Loucy (cell line): ENCODE results near the gene OTUD1.

ENCODE experiments used
- CTCF ChIP-seq: fragments of 200-600 bp; sonication (generic); conservative IDR thresholded peaks from 2 replicates; pipeline ENCODE4 v1.5.1; 2014; ENCODE audit warnings: mild to moderate bottlenecking, antibody characterized with exemption, low read length
- EZH2phosphoT487 ChIP-seq: fragments of 200-600 bp; IDR thresholded peaks from 2 replicates; pipeline ENCODE4 v1.6.1; 2018; ENCODE audit warnings: antibody characterized with exemption, mild to moderate bottlenecking, moderate library complexity, borderline replicate concordance

- TF ChIP-seq CTCF: no peak
- TF ChIP-seq EZH2phosphoT487: no peak
These were observed 19.1 kb upstream of the OTUD1 start for GRCh38 chr10:23419655-23420329.
